NB4 (cell line): ENCODE results near the gene PTPRD.

Source experiments
- DNase-seq: peaks from one replicate; pipeline ENCODE4 v3.0.0; 2010; ENCODE audit warnings: low read depth
- H3K4me3 ChIP-seq: one replicate; pipeline ENCODE4 v1.5.1; 2011; ENCODE audit warnings: mild to moderate bottlenecking, low read depth, low read length, moderate library complexity
- MAX ChIP-seq: IDR thresholded peaks from 2 replicates; pipeline ENCODE4 v1.6.1; 2011; ENCODE audit warnings: low read depth, low read length
- MYC ChIP-seq: IDR thresholded peaks from 2 replicates; pipeline ENCODE4 v1.6.1; 2011; ENCODE audit warnings: low read depth, low read length
- POLR2A ChIP-seq: IDR thresholded peaks from 2 replicates; pipeline ENCODE4 v1.6.1; 2011; ENCODE audit warnings: mild to moderate bottlenecking; ENCODE audit not compliant: insufficient read length; ENCODE audit errors: extremely low read depth
- TF ChIP-seq, protein P1 (sequence below): IDR thresholded peaks from one replicate; pipeline ENCODE4 v1.5.1; 2012; ENCODE audit warnings: low read depth, low read length

PTPRD gene

DNA sequence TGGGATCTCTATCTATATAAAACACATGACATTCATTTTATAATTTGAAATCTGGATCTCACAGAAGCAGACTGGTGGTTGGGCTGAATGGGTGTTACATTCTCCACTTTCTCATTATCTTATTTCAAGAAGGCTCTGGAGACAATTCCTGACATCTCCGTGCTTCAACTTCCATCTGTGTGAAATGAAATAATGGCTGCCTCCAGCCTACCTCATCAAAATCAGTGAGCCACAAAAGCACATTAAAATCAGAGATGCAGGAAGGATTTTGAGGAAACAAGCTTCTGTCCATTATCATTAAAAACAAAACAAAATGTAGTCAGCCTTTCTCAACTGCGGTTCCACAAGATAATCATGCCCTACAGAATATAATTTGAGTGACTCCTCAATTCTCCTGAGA, 1854.9 kb downstream of the PTPRD start:
- DNase-seq: no peak
- no peak overlapping the region for H3K4me3 ChIP-seq
- TF ChIP-seq POLR2A (no peak), MYC (no peak), MAX (no peak)
- TF ChIP-seq, protein P1, sequence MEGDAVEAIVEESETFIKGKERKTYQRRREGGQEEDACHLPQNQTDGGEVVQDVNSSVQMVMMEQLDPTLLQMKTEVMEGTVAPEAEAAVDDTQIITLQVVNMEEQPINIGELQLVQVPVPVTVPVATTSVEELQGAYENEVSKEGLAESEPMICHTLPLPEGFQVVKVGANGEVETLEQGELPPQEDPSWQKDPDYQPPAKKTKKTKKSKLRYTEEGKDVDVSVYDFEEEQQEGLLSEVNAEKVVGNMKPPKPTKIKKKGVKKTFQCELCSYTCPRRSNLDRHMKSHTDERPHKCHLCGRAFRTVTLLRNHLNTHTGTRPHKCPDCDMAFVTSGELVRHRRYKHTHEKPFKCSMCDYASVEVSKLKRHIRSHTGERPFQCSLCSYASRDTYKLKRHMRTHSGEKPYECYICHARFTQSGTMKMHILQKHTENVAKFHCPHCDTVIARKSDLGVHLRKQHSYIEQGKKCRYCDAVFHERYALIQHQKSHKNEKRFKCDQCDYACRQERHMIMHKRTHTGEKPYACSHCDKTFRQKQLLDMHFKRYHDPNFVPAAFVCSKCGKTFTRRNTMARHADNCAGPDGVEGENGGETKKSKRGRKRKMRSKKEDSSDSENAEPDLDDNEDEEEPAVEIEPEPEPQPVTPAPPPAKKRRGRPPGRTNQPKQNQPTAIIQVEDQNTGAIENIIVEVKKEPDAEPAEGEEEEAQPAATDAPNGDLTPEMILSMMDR: no peak

DNA sequence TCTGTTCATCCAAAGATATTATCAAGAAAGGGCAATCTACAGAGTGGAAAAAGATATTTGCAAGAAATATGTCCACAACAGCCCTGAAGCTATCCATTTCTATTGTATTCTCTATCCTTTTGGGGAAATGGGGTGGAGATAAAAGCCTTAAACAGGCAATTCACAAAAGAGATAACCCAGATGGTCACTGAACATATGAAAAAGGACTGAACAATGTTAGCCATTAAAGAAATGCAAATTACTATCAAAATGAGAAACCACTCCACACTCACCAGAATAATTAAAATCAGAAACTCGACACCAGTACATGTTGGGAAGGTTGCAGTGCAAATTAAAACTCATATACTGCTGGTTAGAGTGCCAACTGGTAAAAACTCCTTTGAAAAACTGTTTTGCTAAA, 1858.1 kb downstream of the PTPRD start:
- no peak for DNase-seq
- TF ChIP-seq POLR2A (no peak), MAX (no peak), MYC (no peak)
- TF ChIP-seq, protein P1: no peak
- H3K4me3 ChIP-seq: no peak overlapping the region

DNA sequence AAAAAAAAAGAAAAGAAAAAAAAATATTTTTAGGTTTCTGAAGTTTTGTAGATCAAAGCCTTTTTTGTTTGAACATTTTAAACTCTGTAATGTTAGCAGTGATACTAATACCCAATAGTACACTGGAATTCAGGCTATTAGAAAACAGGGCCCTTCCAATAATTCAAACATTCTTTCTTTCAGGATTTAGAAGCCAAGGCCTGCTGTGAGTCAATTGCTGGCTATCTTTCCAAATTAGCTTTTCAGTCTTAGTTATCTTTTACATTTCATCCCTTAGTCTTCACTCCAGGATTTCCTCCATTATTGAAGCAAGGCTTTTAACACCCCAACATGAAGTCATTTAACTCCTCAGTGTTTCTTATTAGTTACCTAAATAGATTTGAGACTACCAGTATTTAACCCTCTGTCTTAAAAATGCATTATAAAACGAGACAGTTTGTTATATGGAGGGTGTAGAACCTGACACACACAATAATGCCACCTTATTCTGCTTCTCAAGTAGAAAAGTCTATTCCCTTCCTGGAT, 1861.3 kb downstream of the PTPRD start:
- no peak for TF ChIP-seq POLR2A
- no peak for DNase-seq
- H3K4me3 ChIP-seq: no peak overlapping the region

DNA sequence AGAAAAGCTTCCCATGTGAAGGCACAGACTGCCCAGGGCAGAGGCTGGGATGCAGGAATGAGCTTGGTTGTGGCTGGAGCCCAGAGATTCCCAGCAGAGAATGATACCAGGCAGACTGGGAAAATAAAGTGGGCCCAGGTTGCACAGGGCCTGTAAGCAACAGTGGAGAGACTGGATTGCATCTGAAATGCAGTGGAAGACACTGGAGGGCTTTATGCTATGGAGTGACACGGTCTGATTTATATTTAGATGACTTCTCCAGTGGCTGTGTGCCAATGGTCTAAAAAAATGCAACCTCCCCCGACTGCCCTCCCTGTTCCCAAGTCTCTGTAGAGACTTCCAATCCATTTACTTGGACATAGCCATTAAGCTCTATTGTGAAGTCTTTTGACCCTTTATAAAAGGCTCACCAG, 1862.2 kb downstream of the PTPRD start:
- no peak overlapping the region for H3K4me3 ChIP-seq
- TF ChIP-seq MAX: no peak
- TF ChIP-seq MYC: no peak
- TF ChIP-seq POLR2A: no peak
- TF ChIP-seq, protein P1: no peak
- DNase-seq: no peak

GRCh38 chr9:8745347-8745746, 1867.5 kb downstream of the PTPRD start:
- DNase-seq: no peak
- TF ChIP-seq MAX (no peak), MYC (no peak), POLR2A (no peak)
- TF ChIP-seq, protein P1: no peak

GRCh38 chr9:8738945-8739344, 1873.9 kb downstream of the PTPRD start:
- H3K4me3 ChIP-seq: no peak overlapping the region
- no peak for DNase-seq
- TF ChIP-seq, protein P1: no peak
- TF ChIP-seq POLR2A (no peak), MYC (no peak), MAX (no peak)

More at GRCh38 chr9:8745347-8745746, 1867.5 kb downstream of the PTPRD start:
- H3K4me3 ChIP-seq: no peak overlapping the region
